Mucosa of rectum (tissue), 2 donors: ENCODE results near the gene HASPIN.

ENCODE experiments used
- H3K27ac ChIP-seq, 2 donors: one replicate each; pipeline ENCODE4 v1.7.0; 2013; ENCODE audit warnings: inconsistent platforms in 2 of 2, low read depth in 2 of 2, low read length in 2 of 2
- H3K27me3 ChIP-seq, 2 donors: one replicate each; pipeline ENCODE4 v1.7.0; 2013; ENCODE audit warnings: low read length in 2 of 2; ENCODE audit not compliant: control insufficient read depth in 2 of 2, insufficient read depth in 2 of 2
- H3K36me3 ChIP-seq, 2 donors: one replicate each; pipeline ENCODE4 v1.7.0; 2013; ENCODE audit warnings: low read length in 2 of 2; ENCODE audit not compliant: control insufficient read depth in 2 of 2, insufficient read depth in 2 of 2
- H3K4me1 ChIP-seq, 2 donors: one replicate each; pipeline ENCODE4 v1.7.0; 2013; ENCODE audit warnings: low read length in 2 of 2, mild to moderate bottlenecking in 1 of 2; ENCODE audit not compliant: control insufficient read depth in 2 of 2, insufficient read depth in 2 of 2
- H3K4me3 ChIP-seq, 2 donors: one replicate each; pipeline ENCODE4 v1.7.0; 2013; ENCODE audit warnings: low read length in 2 of 2
- H3K9ac ChIP-seq, 2 donors: one replicate each; pipeline ENCODE4 v1.7.0; 2013; ENCODE audit warnings: low read length in 2 of 2, low read depth in 1 of 2, mild to moderate bottlenecking in 1 of 2
- H3K9me3 ChIP-seq, 2 donors: one replicate each; pipeline ENCODE4 v1.7.0; 2013; ENCODE audit warnings: low read length in 2 of 2; ENCODE audit not compliant: control insufficient read depth in 2 of 2
- donor health status: healthy.
- donor health status: Normal muscosa, but diverticular disease.

Gene HASPIN

DNA sequence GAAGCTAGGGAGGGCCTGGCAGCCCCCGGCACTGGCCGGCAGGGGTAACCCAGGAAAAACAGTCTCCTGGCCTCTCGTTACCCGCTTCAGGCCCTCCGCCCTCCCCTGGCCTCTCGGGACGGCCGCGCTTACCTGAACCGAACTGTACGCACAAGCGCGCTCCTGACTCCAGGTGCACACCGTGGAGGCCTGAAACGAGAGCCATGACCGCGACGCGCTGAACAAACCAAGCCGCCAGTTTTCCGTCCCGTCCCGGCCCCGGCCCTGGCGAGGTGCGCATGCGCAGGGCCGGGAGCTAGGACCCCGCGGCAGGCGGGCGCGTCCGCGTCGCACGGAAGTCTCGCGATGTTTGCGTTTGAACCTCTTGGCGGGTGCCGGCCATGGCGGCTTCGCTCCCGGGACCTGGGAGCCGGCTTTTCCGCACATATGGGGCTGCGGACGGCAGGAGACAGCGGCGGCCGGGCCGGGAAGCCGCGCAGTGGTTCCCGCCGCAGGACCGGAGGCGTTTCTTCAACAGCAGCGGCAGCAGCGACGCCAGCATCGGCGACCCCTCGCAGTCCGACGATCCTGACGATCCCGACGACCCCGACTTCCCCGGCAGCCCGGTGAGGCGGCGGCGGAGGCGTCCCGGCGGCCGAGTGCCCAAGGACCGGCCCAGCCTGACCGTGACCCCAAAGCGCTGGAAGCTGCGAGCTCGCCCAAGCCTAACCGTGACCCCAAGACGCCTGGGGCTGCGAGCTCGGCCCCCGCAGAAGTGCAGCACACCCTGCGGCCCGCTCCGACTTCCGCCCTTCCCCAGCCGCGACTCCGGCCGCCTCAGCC, at the start of gene HASPIN:
Gene HASPIN (plus strand): TSS at position 348 of the 822 bp plus-strand sequence. CDS start 33 bp downstream, at position 381.
- H3K4me3 ChIP-seq, result peak within 1 kb of the TSS; percentile 78 to 88
- peak within 1 kb of the TSS; percentile 83 to 85 for H3K9ac ChIP-seq
- H3K4me1 ChIP-seq, result peaks cover 18 to 21% of the 10 kb centered on the region in 2 donors
- no peaks in the 10 kb centered on the region for H3K27me3 ChIP-seq
- H3K9me3 ChIP-seq, result no peaks in the 10 kb centered on the region
- peak within 1 kb of the TSS; percentile 73 to 89 for H3K27ac ChIP-seq
- peaks cover 0 to 4% of the 10 kb centered on the region in 2 donors for H3K36me3 ChIP-seq

- H3K27me3 ChIP-seq, result no peaks in the 10 kb centered on the region
- no peaks in the 10 kb centered on the region for H3K4me1 ChIP-seq
- no peak overlapping the region for H3K9ac ChIP-seq
- H3K4me3 ChIP-seq, result no peak overlapping the region
- H3K36me3 ChIP-seq, result no peaks in the 10 kb centered on the region
- H3K9me3 ChIP-seq, result no peaks in the 10 kb centered on the region
- no peak overlapping the region for H3K27ac ChIP-seq
Observed at GRCh38 chr17:3675886-3676285, 47.8 kb upstream of the HASPIN start.

DNA sequence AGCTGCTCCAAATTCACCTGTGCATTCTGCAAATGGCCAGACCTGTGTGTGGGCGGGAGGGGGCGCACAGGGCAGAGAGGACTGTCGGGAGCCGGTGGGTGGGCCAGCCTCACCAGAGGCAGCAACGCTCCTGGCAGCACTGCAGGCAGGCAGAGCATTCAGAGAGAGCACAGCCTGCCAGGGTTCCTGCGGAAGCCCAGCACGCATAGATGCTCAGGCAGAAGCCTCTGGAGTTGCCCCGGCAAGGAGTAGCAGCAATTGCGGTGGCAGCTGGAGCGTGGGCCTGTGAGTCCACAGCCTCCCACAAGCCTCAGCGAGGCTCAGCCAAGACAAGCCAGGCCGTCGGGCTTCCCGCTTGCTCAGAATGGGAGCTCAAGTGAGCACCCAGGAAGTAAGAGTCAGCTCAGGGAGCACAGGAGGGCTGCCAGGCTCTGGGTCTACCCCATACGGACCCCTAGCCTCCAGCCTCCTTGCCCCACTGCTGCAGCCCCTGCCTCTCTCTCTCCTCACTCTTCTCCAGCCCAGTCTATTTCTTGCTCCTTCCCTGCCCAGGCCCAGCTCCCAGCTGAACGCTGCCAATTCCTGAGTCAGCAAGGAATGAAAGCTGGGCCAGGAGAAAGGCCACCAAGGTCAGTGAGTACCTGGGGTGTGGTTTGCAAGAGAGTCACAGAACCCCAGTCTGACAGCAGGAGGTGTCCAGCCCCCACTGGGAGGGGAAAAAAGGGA, 45.4 kb upstream of the HASPIN start:
- Histone ChIP-seq H3K9ac (no peak overlapping the region), H3K9me3 (no peaks in the 10 kb centered on the region), H3K36me3 (no peaks in the 10 kb centered on the region), H3K4me3 (no peak overlapping the region), H3K27me3 (no peaks in the 10 kb centered on the region), H3K27ac (no peak overlapping the region), H3K4me1 (peaks cover 0 to 3% of the 10 kb centered on the region in 2 donors)

DNA sequence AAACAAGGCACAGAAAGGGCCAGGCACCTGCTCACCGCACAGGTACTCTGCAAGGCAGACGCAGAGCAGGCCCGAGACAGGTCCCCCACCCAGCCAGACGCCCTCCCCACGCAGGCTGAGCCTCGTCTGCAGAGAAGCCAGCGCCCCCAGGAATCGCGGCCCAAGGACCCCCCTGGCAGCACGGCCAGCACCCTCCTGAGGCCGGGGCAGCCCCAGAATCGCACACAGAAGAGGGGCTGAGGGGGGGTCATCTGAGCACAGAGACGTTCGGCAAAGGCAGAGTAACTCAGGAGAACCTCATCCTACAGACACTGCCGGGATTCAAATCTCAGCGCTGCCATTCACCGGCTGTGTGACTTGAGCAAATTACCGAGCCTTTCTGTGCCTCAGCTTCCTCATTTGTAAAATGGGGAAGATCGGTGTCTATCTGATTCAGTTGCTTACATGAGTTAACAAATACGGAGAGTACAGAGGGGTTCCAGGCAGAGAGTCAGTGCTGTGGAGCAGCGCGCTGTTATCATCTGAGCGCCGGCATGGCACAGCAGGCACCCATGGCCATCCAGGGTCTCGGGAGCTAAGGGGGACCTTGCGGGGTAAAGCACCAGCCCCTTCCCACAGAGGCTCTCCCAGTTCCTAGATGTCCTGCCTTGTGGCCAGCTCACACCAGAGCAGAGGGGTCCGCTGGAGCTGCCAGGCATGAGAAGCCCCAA, 44.7 kb upstream of the HASPIN start:
- Histone ChIP-seq H3K27me3 (peaks cover 0 to 2% of the 10 kb centered on the region in 2 donors), H3K36me3 (no peaks in the 10 kb centered on the region), H3K4me3 (no peak overlapping the region), H3K27ac (no peak overlapping the region), H3K9ac (no peak overlapping the region), H3K9me3 (no peaks in the 10 kb centered on the region), H3K4me1 (peaks cover 0 to 3% of the 10 kb centered on the region in 2 donors)

DNA sequence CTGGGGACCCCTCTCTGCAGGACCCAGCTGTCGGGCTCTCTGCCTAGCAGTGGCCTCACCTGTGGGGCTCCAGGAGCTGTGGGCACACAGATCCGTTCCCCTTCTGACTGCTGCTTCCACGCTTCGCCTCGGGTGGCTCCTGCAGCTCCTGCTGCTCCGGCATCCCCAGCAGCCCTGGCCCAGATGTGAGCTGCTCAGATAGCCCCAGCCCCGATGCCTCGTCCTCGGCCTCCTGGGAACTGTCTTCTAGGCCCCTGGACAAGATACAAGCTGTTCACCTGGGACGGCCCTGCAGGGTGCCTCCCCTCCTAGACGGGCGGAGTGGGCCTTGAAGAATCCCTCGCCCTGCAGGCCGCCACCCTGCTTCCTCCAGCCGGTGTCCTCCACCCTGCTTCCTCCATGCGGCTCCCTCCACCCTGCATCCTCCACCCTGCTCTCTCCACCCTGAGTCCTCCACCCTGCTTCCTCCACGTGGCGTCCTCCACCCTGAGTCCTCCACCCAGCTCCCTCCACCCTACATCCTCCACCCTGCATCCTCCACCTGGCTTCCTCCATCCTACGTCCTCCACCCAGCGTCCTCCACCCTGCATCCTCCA, 44.1 kb upstream of the HASPIN start:
- H3K36me3 ChIP-seq, result no peaks in the 10 kb centered on the region
- peaks cover 0 to 3% of the 10 kb centered on the region in 2 donors for H3K4me1 ChIP-seq
- H3K9me3 ChIP-seq, result no peaks in the 10 kb centered on the region
- no peak overlapping the region for H3K9ac ChIP-seq
- peaks cover 0 to 3% of the 10 kb centered on the region in 2 donors for H3K27me3 ChIP-seq
- no peak overlapping the region for H3K27ac ChIP-seq
- no peak overlapping the region for H3K4me3 ChIP-seq

DNA sequence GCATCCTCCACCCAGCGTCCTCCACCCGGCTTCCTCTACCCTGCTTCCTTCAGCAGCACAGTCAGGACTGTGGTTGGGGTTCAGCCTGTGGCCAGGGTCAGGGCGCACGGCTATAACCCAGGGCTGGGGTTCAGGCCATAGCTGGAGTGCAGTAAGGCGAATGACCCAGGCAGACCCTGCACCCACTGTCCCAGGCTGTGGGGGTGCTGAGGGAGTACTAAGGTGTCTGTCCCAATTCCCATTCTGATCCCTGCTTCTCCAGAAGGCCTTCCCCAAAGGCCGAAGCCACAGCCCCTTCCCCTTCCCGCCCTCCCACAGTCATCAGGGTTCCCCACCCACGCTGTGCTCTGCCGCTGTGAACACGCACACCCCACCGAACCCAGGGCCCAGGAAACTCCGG, 42.6 kb upstream of the HASPIN start:
- H3K4me3 ChIP-seq, result no peak overlapping the region
- H3K4me1 ChIP-seq, result peaks cover 0 to 3% of the 10 kb centered on the region in 2 donors
- H3K9ac ChIP-seq, result no peak overlapping the region
- no peaks in the 10 kb centered on the region for H3K36me3 ChIP-seq
- H3K27me3 ChIP-seq, result peaks cover 0 to 8% of the 10 kb centered on the region in 2 donors
- no peaks in the 10 kb centered on the region for H3K9me3 ChIP-seq
- H3K27ac ChIP-seq, result no peak overlapping the region

GRCh38 chr17:3681565-3681964, 42.1 kb upstream of the HASPIN start:
- no peak overlapping the region for H3K9ac ChIP-seq
- H3K4me3 ChIP-seq, result no peak overlapping the region
- H3K27me3 ChIP-seq, result peaks cover 0 to 8% of the 10 kb centered on the region in 2 donors
- no peaks in the 10 kb centered on the region for H3K36me3 ChIP-seq
- no peaks in the 10 kb centered on the region for H3K9me3 ChIP-seq
- H3K4me1 ChIP-seq, result peaks cover 0 to 3% of the 10 kb centered on the region in 2 donors
- no peak overlapping the region for H3K27ac ChIP-seq

DNA sequence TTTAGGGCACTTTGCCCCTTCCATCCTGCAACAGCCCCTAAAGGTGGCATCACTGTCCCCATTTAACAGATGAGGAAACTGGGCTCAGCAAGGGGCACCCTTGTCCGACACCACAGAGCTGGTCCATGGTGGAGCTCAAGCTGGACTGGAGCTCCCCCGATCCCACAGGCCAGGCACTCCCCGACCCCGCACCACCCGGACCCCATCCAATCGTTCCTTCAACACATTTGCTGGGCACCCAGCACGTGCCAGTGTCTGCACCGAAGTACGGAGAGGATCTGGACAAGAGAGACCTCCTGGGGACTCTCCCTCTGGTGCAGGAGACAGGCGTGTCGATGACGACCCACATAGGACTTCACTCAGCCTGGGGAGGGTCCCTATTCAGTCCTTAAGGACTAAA, 41.7 kb upstream of the HASPIN start:
- Histone ChIP-seq H3K4me1 (peaks cover 0 to 3% of the 10 kb centered on the region in 2 donors), H3K27me3 (peaks cover 0 to 8% of the 10 kb centered on the region in 2 donors), H3K9ac (no peak overlapping the region), H3K9me3 (no peaks in the 10 kb centered on the region), H3K36me3 (no peaks in the 10 kb centered on the region), H3K27ac (no peak overlapping the region), H3K4me3 (no peak overlapping the region)

GRCh38 chr17:3683054-3683511, 40.6 kb upstream of the HASPIN start:
- H3K9me3 ChIP-seq, result no peaks in the 10 kb centered on the region
- no peak overlapping the region for H3K4me3 ChIP-seq
- H3K27me3 ChIP-seq, result peaks cover 0 to 8% of the 10 kb centered on the region in 2 donors
- no peak overlapping the region for H3K27ac ChIP-seq
- H3K36me3 ChIP-seq, result no peaks in the 10 kb centered on the region
- H3K9ac ChIP-seq, result no peak overlapping the region
- H3K4me1 ChIP-seq, result peaks cover 0 to 3% of the 10 kb centered on the region in 2 donors
